GM23338 (cell line): Measurements from ENCODE around the gene NEK11. TPM values are rescaled to one million over a fixed set of nuclear protein-coding genes. Genes with fewer than 3 reads are reported as not detected.

Experiments
- ATAC-seq: fragments of 200-7000 bp; cut with Tn5 transposase; 3 replicates; pipeline ENCODE4 v1.9.1; 2020
- DNase-seq: peaks from one replicate; pipeline ENCODE4 v3.0.0-alpha.2; 2015; ENCODE audit warnings: low spot score
- H2AFZ ChIP-seq: fragments of 200-600 bp; sonication (generic); 2 replicates; pipeline ENCODE4 v1.8.0; 2016; ENCODE audit warnings: antibody characterized with exemption, mild to moderate bottlenecking, moderate library complexity
- H3F3A ChIP-seq: fragments of 200-600 bp; sonication (generic); replicated peaks from 2 replicates; pipeline ENCODE4 v1.8.0; 2017; ENCODE audit warnings: antibody characterized with exemption, mixed run types, low read depth
- H3K27ac ChIP-seq: fragments of 200-600 bp; sonication (generic); 2 replicates; pipeline ENCODE4 v1.6.1; 2016; ENCODE audit warnings: low read depth
- H3K27me3 ChIP-seq: fragments of 200-600 bp; sonication (generic); 2 replicates; pipeline ENCODE4 v1.8.0; 2016; ENCODE audit warnings: mild to moderate bottlenecking, mixed run types, moderate library complexity; ENCODE audit not compliant: insufficient read depth
- H3K36me3 ChIP-seq: fragments of 200-600 bp; sonication (generic); 2 replicates; pipeline ENCODE4 v1.8.0; 2016; ENCODE audit warnings: mild to moderate bottlenecking; ENCODE audit not compliant: insufficient read depth
- H3K4me1 ChIP-seq: fragments of 200-600 bp; sonication (generic); 2 replicates; pipeline ENCODE4 v1.8.0; 2016; ENCODE audit warnings: mild to moderate bottlenecking, moderate library complexity; ENCODE audit not compliant: insufficient read depth
- H3K4me2 ChIP-seq: fragments of 200-600 bp; sonication (generic); 2 replicates; pipeline ENCODE4 v1.7.1; 2017; ENCODE audit warnings: mixed run types
- H3K4me3 ChIP-seq: fragments of 200-600 bp; sonication (generic); 2 replicates; pipeline ENCODE4 v1.6.1; 2016; ENCODE audit warnings: mixed run types
- H3K79me2 ChIP-seq: fragments of 200-600 bp; sonication (generic); replicated peaks from 2 replicates; pipeline ENCODE4 v1.8.0; 2017; ENCODE audit warnings: mild to moderate bottlenecking; ENCODE audit not compliant: insufficient read depth
- H3K9me2 ChIP-seq: fragments of 200-600 bp; sonication (generic); 2 replicates; pipeline ENCODE4 v1.8.0; 2017; ENCODE audit not compliant: insufficient read depth
- H4K20me1 ChIP-seq: fragments of 200-600 bp; sonication (generic); replicated peaks from 2 replicates; pipeline ENCODE4 v1.8.0; 2017; ENCODE audit warnings: mild to moderate bottlenecking; ENCODE audit not compliant: insufficient read depth
- H3K27ac Mint-ChIP-seq: 2 replicates; pipeline ENCODE4 v1.8.0; 2020; ENCODE audit warnings: inconsistent platforms, mild to moderate bottlenecking, moderate library complexity, mixed read lengths
- H3K27me3 Mint-ChIP-seq: 3 replicates; pipeline ENCODE4 v1.8.0; 2022; ENCODE audit warnings: low read depth, mild to moderate bottlenecking, moderate library complexity, mixed read lengths, inconsistent platforms; ENCODE audit not compliant: insufficient read depth, poor library complexity
- H3K36me3 Mint-ChIP-seq: 3 replicates; pipeline ENCODE4 v1.8.0; 2021; ENCODE audit warnings: low read depth, mild to moderate bottlenecking, inconsistent platforms, moderate library complexity, mixed read lengths
- H3K4me1 Mint-ChIP-seq: 3 replicates; pipeline ENCODE4 v1.8.0; 2020; ENCODE audit warnings: mild to moderate bottlenecking, inconsistent platforms, mixed read lengths
- H3K4me3 Mint-ChIP-seq: 3 replicates; pipeline ENCODE4 v1.8.0; 2021; ENCODE audit warnings: moderate library complexity, mild to moderate bottlenecking, inconsistent platforms, mixed read lengths
- H3K9me3 Mint-ChIP-seq: 3 replicates; pipeline ENCODE4 v1.8.0; 2020; ENCODE audit warnings: moderate library complexity, mild to moderate bottlenecking, inconsistent platforms, mixed read lengths
- CTCF ChIP-seq, 2 experiments: fragments of 200-600 bp in 1 of 2; sonication (generic) in 1 of 2; conservative IDR thresholded peaks; 2 replicates each; pipeline versions ENCODE4 v1.5.1 to v1.6.1; 2016 to 2017; ENCODE audit warnings: antibody characterized with exemption in 2 of 2, low read depth in 2 of 2, mild to moderate bottlenecking in 2 of 2, moderate library complexity in 1 of 2
- EZH2 ChIP-seq: fragments of 200-600 bp; sonication (generic); IDR thresholded peaks from one replicate; pipeline ENCODE4 v1.8.0; 2017; ENCODE audit warnings: antibody characterized with exemption, mild to moderate bottlenecking, low read depth; ENCODE audit not compliant: unreplicated experiment
- EZH2phosphoT487 ChIP-seq: fragments of 200-600 bp; sonication (generic); IDR thresholded peaks from one replicate; pipeline ENCODE4 v1.8.1; 2018; ENCODE audit warnings: antibody characterized with exemption; ENCODE audit not compliant: unreplicated experiment
- JUNB ChIP-seq: IDR thresholded peaks from one replicate; pipeline ENCODE4 v1.6.1; 2016; ENCODE audit warnings: antibody characterized with exemption; ENCODE audit not compliant: unreplicated experiment
- NANOG ChIP-seq: IDR thresholded peaks from 2 replicates; pipeline ENCODE4 v1.6.1; 2016; ENCODE audit warnings: antibody characterized with exemption, borderline replicate concordance
- POLR2AphosphoS5 ChIP-seq: IDR thresholded peaks from 2 replicates; pipeline ENCODE4 v1.6.1; 2016; ENCODE audit warnings: antibody characterized with exemption, low read depth
- STAT1 ChIP-seq: IDR thresholded peaks from one replicate; pipeline ENCODE4 v1.6.1; 2016; ENCODE audit warnings: antibody characterized with exemption; ENCODE audit not compliant: unreplicated experiment
- ZNF114 ChIP-seq: fragments of 250-450 bp; sonication (Bioruptor Pico); IDR thresholded peaks from 2 replicates; pipeline ENCODE4 v1.5.0; 2020; ENCODE audit warnings: mild to moderate bottlenecking, moderate library complexity
- ZNF331 ChIP-seq: fragments of 250-450 bp; sonication (Bioruptor Pico); IDR thresholded peaks from 2 replicates; pipeline ENCODE4 v1.5.0; 2020; ENCODE audit warnings: low read depth, mild to moderate bottlenecking, moderate library complexity
- polyA plus RNA-seq: library from polyadenylated mRNA; unstranded; fragments of >200 nt; fragmentation: Nextera tagmentation; extraction: Ambion mirVana; gene quantifications from 2 replicates; pipeline ENCODE4 v1.2.1, GENCODE V29; 2016
- total RNA-seq: library from RNA; depleted of rRNA; stranded (reverse); fragments of >200 nt; shearing (Covaris generic); gene quantifications from 2 replicates; pipeline ENCODE4 v1.2.3, GENCODE V29; 2014
- TF ChIP-seq, protein P1 (sequence below): IDR thresholded peaks from one replicate; pipeline ENCODE4 v1.6.1; 2018; ENCODE audit warnings: antibody characterized with exemption; ENCODE audit not compliant: unreplicated experiment
- TF ChIP-seq, protein P2 (sequence below): fragments of 250-450 bp; sonication (Bioruptor Pico); IDR thresholded peaks from 2 replicates; pipeline ENCODE4 v1.5.0; 2020; ENCODE audit warnings: mild to moderate bottlenecking, moderate library complexity

Gene NEK11
- total and polyA plus RNA-seq, 2 experiments from 2014 or later: 0.80 to 1.1 TPM

GRCh38 chr3:131008326-131008725, 18.4 kb upstream of the NEK11 start:
- no peaks in the 10 kb centered on the region for H3F3A ChIP-seq
- Mint-ChIP-seq H3K27me3 (peaks cover 6% of the 10 kb centered on the region), H3K27ac (no peak overlapping the region), H3K9me3 (no peaks in the 10 kb centered on the region), H3K36me3 (peaks cover 26% of the 10 kb centered on the region), H3K4me1 (no peaks in the 10 kb centered on the region), H3K4me3 (no peak overlapping the region)
- no peak for ATAC-seq
- no peak for DNase-seq
- H3K9me2 ChIP-seq: no peaks in the 10 kb centered on the region
- TF ChIP-seq STAT1 (no peak), ZNF331 (CRISPR knock-in tag) (no peak), NANOG (no peak), EZH2 (no peak), EZH2phosphoT487 (no peak), POLR2AphosphoS5 (no peak), ZNF114 (CRISPR knock-in tag) (no peak)
- no peaks in the 10 kb centered on the region for H3K36me3 ChIP-seq
- H3K4me1 ChIP-seq: no peaks in the 10 kb centered on the region
- H3K4me3 ChIP-seq: no peak overlapping the region
- H3K27ac ChIP-seq: no peak overlapping the region
- H3K79me2 ChIP-seq: no peaks in the 10 kb centered on the region
- H3K4me2 ChIP-seq: no peak overlapping the region
- H4K20me1 ChIP-seq: no peaks in the 10 kb centered on the region; the same call in none of the 2 replicates
- no peak overlapping the region for H2AFZ ChIP-seq
- no peaks in the 10 kb centered on the region for H3K27me3 ChIP-seq

DNA sequence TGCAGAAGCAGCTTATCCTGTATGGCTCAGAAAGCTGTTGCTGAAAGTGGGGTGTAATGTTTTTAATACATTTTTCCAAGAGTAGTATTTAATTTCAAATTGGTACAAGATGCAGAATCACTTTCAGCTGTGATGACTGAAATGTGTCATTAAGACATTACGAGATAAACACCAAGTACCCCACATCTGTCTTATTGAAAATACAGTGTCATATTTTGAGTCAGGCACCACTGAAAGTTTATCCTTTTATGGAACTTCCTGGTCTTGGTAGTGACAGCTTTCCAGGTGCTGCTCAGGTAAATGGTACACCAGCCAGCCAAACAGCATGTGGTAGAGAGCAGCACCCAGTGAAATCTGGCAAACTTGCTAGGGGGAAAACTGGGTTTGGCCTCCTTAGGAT, 17.0 kb upstream of the NEK11 start:
- Mint-ChIP-seq H3K36me3 (peaks cover 30% of the 10 kb centered on the region), H3K27ac (no peak overlapping the region), H3K9me3 (no peaks in the 10 kb centered on the region), H3K4me1 (no peaks in the 10 kb centered on the region), H3K27me3 (peaks cover 6% of the 10 kb centered on the region), H3K4me3 (no peak overlapping the region)
- Histone ChIP-seq H3F3A (no peaks in the 10 kb centered on the region), H3K9me2 (no peaks in the 10 kb centered on the region), H3K36me3 (peaks cover 7% of the 10 kb centered on the region), H3K4me1 (no peaks in the 10 kb centered on the region), H3K4me2 (no peak overlapping the region), H3K79me2 (no peaks in the 10 kb centered on the region), H2AFZ (no peak overlapping the region), H3K27ac (no peak overlapping the region), H3K27me3 (no peaks in the 10 kb centered on the region), H3K4me3 (no peak overlapping the region), H4K20me1 (no peaks in the 10 kb centered on the region; the same call in none of the 2 replicates)
- ATAC-seq (no peak), DNase-seq (no peak)
- TF ChIP-seq, protein P1, sequence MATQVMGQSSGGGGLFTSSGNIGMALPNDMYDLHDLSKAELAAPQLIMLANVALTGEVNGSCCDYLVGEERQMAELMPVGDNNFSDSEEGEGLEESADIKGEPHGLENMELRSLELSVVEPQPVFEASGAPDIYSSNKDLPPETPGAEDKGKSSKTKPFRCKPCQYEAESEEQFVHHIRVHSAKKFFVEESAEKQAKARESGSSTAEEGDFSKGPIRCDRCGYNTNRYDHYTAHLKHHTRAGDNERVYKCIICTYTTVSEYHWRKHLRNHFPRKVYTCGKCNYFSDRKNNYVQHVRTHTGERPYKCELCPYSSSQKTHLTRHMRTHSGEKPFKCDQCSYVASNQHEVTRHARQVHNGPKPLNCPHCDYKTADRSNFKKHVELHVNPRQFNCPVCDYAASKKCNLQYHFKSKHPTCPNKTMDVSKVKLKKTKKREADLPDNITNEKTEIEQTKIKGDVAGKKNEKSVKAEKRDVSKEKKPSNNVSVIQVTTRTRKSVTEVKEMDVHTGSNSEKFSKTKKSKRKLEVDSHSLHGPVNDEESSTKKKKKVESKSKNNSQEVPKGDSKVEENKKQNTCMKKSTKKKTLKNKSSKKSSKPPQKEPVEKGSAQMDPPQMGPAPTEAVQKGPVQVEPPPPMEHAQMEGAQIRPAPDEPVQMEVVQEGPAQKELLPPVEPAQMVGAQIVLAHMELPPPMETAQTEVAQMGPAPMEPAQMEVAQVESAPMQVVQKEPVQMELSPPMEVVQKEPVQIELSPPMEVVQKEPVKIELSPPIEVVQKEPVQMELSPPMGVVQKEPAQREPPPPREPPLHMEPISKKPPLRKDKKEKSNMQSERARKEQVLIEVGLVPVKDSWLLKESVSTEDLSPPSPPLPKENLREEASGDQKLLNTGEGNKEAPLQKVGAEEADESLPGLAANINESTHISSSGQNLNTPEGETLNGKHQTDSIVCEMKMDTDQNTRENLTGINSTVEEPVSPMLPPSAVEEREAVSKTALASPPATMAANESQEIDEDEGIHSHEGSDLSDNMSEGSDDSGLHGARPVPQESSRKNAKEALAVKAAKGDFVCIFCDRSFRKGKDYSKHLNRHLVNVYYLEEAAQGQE: no peak
- no peak for TF ChIP-seq POLR2AphosphoS5
- TF ChIP-seq EZH2: no peak
- TF ChIP-seq, protein P2, sequence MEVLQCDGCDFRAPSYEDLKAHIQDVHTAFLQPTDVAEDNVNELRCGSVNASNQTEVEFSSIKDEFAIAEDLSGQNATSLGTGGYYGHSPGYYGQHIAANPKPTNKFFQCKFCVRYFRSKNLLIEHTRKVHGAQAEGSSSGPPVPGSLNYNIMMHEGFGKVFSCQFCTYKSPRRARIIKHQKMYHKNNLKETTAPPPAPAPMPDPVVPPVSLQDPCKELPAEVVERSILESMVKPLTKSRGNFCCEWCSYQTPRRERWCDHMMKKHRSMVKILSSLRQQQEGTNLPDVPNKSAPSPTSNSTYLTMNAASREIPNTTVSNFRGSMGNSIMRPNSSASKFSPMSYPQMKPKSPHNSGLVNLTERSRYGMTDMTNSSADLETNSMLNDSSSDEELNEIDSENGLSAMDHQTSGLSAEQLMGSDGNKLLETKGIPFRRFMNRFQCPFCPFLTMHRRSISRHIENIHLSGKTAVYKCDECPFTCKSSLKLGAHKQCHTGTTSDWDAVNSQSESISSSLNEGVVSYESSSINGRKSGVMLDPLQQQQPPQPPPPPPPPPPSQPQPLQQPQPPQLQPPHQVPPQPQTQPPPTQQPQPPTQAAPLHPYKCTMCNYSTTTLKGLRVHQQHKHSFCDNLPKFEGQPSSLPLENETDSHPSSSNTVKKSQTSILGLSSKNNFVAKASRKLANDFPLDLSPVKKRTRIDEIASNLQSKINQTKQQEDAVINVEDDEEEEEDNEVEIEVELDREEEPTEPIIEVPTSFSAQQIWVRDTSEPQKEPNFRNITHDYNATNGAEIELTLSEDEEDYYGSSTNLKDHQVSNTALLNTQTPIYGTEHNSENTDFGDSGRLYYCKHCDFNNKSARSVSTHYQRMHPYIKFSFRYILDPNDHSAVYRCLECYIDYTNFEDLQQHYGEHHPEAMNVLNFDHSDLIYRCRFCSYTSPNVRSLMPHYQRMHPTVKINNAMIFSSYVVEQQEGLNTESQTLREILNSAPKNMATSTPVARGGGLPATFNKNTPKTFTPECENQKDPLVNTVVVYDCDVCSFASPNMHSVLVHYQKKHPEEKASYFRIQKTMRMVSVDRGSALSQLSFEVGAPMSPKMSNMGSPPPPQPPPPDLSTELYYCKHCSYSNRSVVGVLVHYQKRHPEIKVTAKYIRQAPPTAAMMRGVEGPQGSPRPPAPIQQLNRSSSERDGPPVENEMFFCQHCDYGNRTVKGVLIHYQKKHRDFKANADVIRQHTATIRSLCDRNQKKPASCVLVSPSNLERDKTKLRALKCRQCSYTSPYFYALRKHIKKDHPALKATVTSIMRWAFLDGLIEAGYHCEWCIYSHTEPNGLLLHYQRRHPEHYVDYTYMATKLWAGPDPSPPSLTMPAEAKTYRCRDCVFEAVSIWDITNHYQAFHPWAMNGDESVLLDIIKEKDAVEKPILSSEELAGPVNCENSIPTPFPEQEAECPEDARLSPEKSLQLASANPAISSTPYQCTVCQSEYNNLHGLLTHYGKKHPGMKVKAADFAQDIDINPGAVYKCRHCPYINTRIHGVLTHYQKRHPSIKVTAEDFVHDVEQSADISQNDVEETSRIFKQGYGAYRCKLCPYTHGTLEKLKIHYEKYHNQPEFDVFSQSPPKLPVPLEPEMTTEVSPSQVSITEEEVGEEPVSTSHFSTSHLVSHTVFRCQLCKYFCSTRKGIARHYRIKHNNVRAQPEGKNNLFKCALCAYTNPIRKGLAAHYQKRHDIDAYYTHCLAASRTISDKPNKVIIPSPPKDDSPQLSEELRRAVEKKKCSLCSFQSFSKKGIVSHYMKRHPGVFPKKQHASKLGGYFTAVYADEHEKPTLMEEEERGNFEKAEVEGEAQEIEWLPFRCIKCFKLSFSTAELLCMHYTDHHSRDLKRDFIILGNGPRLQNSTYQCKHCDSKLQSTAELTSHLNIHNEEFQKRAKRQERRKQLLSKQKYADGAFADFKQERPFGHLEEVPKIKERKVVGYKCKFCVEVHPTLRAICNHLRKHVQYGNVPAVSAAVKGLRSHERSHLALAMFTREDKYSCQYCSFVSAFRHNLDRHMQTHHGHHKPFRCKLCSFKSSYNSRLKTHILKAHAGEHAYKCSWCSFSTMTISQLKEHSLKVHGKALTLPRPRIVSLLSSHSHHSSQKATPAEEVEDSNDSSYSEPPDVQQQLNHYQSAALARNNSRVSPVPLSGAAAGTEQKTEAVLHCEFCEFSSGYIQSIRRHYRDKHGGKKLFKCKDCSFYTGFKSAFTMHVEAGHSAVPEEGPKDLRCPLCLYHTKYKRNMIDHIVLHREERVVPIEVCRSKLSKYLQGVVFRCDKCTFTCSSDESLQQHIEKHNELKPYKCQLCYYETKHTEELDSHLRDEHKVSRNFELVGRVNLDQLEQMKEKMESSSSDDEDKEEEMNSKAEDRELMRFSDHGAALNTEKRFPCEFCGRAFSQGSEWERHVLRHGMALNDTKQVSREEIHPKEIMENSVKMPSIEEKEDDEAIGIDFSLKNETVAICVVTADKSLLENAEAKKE (CRISPR knock-in tag): no peak
- TF ChIP-seq CTCF (conservative IDR thresholded peaks at IDR 0.05; ENCODE audit: low read depth in 2 of 2): no peak
- TF ChIP-seq ZNF331 (CRISPR knock-in tag): no peak
- no peak for TF ChIP-seq ZNF114 (CRISPR knock-in tag)
- TF ChIP-seq JUNB: no peak
